ENCODE data around the gene CADM3. TPM values are rescaled to one million over a fixed set of nuclear protein-coding genes. Genes with fewer than 3 reads are reported as not detected.

CADM3 gene
- polyA plus RNA-seq, 1 experiment, result 0.01 TPM

DNA sequence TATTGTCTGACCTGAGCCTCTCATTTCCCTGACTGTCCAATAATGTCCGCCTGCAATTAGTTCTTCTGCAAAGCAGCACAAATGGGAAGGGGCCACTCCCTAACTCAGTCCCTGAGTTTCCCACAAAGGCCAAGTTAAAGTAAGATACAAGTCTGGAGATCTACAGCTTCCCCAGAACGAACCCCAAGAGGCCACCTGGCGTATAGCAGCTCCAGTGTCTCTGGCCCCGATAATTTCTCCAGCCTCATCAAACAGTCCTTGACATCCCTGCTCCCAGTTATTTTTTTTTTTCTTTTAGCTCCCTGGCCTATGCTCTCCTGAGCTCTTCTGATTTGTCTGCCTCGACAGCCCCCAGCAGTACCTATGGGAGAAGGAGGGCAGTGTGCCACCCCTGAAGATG is 25.1 kb downstream of the CADM3 start:
- ChIA-PET CTCF (interaction anchor here (1.1 to 4.8 kb wide), 5 partner anchors 15 to 75 kb away, joined by 3 to 55 read pairs (median 22); no protein-coding TSS in a partner anchor), POLR2A (no interaction called here)
- no peaks in the 10 kb centered on the region for H3K9me3 ChIP-seq (ENCODE audit: control insufficient read depth, insufficient read depth, low read length)
- no peak overlapping the region for H3K4me3 ChIP-seq (ENCODE audit: low read depth, low read length)
- no peak for DNase-seq (ENCODE audit: low read depth, low spot score)
- TF ChIP-seq, protein P1, sequence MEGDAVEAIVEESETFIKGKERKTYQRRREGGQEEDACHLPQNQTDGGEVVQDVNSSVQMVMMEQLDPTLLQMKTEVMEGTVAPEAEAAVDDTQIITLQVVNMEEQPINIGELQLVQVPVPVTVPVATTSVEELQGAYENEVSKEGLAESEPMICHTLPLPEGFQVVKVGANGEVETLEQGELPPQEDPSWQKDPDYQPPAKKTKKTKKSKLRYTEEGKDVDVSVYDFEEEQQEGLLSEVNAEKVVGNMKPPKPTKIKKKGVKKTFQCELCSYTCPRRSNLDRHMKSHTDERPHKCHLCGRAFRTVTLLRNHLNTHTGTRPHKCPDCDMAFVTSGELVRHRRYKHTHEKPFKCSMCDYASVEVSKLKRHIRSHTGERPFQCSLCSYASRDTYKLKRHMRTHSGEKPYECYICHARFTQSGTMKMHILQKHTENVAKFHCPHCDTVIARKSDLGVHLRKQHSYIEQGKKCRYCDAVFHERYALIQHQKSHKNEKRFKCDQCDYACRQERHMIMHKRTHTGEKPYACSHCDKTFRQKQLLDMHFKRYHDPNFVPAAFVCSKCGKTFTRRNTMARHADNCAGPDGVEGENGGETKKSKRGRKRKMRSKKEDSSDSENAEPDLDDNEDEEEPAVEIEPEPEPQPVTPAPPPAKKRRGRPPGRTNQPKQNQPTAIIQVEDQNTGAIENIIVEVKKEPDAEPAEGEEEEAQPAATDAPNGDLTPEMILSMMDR (IDR thresholded peaks at IDR 0.05; ENCODE audit: low read depth, low read length), result peak; percentile 18; the same call in 1 of the 2 replicates
- H3K27me3 ChIP-seq (ENCODE audit: control insufficient read depth, insufficient read depth, low read length), result no peaks in the 10 kb centered on the region
- H3K27ac ChIP-seq (ENCODE audit: low read depth, low read length), result no peak overlapping the region

DNA sequence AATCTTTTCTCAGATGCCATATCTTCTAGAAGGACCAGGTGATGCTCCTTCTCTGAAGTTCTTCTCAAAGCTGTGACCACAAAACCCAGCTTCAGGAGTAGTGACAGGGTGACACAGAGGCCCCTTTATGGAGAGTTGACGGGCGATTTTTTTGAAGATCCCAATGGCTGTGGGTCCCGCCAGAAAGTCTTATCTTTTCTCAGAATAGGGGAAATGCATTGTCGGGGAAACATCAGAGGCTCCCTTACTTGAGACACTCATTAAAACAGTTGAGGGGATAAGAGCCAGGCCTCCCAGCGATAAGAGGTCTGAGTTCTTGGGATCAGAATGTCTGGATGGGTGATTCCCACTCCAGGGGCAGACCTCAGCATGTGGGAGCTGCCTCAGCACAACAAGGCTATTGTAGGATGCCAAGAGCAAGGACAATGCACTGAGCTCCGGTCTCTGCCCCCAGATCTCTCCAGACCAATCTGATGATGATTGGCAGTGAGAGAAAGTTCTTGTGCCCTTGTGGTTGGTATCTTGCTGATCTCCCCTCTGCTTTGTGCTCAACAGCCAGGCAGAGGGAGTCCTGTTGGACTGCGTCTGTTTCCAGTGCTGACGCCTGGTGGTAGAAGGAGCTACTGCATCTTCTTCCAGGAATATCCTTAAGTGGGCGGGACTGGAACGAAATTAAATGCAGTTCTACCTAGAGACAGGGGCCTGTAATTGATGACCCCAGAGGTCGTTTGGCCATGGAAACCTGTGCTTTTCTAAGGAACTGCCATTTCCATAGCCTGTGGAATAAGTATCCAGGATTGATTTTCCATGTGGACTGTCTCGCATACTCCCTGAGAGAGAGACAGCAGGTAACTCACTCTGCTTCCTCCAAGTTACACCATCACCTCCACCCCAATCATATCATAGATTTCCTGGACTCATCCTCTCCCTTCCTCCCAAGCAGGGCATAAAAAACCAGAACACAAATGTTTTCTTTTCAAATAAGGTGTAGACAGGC is 26.4 kb downstream of the CADM3 start:
- ChIA-PET POLR2A (no interaction called here), CTCF (interaction anchor here (0.6 to 4.8 kb wide), 20 partner anchors 9 to 969 kb away, joined by 3 to 55 read pairs (median 4); no protein-coding TSS in a partner anchor)
- H3K27me3 ChIP-seq (ENCODE audit: control insufficient read depth, insufficient read depth, low read length), result no peaks in the 10 kb centered on the region
- TF ChIP-seq, protein P1 (IDR thresholded peaks at IDR 0.05; ENCODE audit: low read depth, low read length), result peak; percentile 98
- peak; percentile 26 for DNase-seq (ENCODE audit: low read depth, low spot score)
- no peak overlapping the region for H3K27ac ChIP-seq (ENCODE audit: low read depth, low read length)
- H3K4me3 ChIP-seq (ENCODE audit: low read depth, low read length), result no peak overlapping the region
- no peaks in the 10 kb centered on the region for H3K9me3 ChIP-seq (ENCODE audit: control insufficient read depth, insufficient read depth, low read length)

DNA sequence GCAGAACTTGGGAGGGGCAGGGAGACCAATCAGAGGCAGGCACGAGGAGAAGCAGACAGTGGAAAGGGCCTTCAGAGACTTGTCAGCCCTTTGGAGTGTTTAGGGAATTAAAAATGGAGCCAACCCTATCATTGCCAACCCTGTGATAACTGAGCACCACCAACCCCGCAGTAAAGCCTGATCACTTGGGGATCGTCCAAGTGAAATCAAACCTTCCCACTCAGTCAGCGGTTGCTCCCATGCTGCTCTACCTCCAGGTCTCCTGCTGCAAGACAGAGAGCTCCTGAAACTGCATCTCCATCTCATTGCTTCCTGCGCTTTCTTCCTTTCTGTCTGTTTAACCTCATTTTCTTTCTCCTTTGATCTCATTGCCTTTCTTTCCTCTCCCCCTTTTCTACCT is 28.5 kb downstream of the CADM3 start:
- H3K27me3 ChIP-seq (ENCODE audit: control insufficient read depth, insufficient read depth, low read length), result no peaks in the 10 kb centered on the region
- no peak overlapping the region for H3K4me3 ChIP-seq (ENCODE audit: low read depth, low read length)

DNA sequence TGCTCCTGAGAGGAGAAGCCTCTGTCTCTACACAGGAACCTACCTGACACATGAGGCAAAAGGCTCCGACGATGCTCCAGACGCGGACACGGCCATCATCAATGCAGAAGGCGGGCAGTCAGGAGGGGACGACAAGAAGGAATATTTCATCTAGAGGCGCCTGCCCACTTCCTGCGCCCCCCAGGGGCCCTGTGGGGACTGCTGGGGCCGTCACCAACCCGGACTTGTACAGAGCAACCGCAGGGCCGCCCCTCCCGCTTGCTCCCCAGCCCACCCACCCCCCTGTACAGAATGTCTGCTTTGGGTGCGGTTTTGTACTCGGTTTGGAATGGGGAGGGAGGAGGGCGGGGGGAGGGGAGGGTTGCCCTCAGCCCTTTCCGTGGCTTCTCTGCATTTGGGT is 29.4 kb downstream of the CADM3 start:
- Histone ChIP-seq H3K27me3 (ENCODE audit: control insufficient read depth, insufficient read depth, low read length) (no peaks in the 10 kb centered on the region), H3K9me3 (ENCODE audit: control insufficient read depth, insufficient read depth, low read length) (no peaks in the 10 kb centered on the region), H3K27ac (ENCODE audit: low read depth, low read length) (no peak overlapping the region), H3K4me3 (ENCODE audit: low read depth, low read length) (no peak overlapping the region)
- TF ChIP-seq, protein P1 (IDR thresholded peaks at IDR 0.05; ENCODE audit: low read depth, low read length), result no peak
- DNase-seq (ENCODE audit: low read depth, low spot score), result no peak
- ChIA-PET POLR2A (no interaction called here), CTCF (interaction anchor here (1.1 kb wide), 1 partner anchor 68 kb away, joined by 5 read pairs; no protein-coding TSS in a partner anchor)

More for the DNA sequence above, 28.5 kb downstream of the CADM3 start:
- no peak for DNase-seq (ENCODE audit: low read depth, low spot score)
- ChIA-PET POLR2A (no interaction called here), CTCF (interaction anchor here (1.0 to 1.1 kb wide), 2 partner anchors 15 to 67 kb away, joined by 4 to 5 read pairs; no protein-coding TSS in a partner anchor)
- H3K27ac ChIP-seq (ENCODE audit: low read depth, low read length), result no peak overlapping the region
- TF ChIP-seq, protein P1 (IDR thresholded peaks at IDR 0.05; ENCODE audit: low read depth, low read length), result no peak
- H3K9me3 ChIP-seq (ENCODE audit: control insufficient read depth, insufficient read depth, low read length), result no peaks in the 10 kb centered on the region

DNA sequence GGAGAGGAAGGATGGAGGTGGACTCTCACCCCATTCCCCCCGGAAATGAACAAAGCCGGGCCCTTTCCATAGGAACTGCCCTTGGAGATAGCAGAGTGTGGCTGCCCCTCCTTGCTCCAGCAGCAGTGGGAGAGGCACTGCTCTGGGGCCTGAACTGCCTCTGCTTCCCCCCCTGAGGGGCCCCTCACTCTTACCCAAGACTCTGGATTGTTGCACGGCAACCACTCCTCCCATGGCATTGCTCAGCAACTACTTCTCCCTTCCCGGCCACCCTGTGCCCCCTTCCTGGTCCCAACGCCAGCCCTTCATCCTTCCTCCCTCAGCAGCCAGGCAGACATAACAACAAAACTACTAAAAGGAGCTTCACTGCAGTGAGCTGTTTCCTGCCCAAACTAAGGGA is 30.2 kb downstream of the CADM3 start:
- no peaks in the 10 kb centered on the region for H3K9me3 ChIP-seq (ENCODE audit: control insufficient read depth, insufficient read depth, low read length)
- ChIA-PET CTCF (interaction anchor here (0.7 kb wide), 1 partner anchor 14 kb away, joined by 4 read pairs; no protein-coding TSS in a partner anchor), POLR2A (no interaction called here)
- H3K4me3 ChIP-seq (ENCODE audit: low read depth, low read length), result no peak overlapping the region
- DNase-seq (ENCODE audit: low read depth, low spot score), result no peak
- peaks cover 4% of the 10 kb centered on the region for H3K27me3 ChIP-seq (ENCODE audit: control insufficient read depth, insufficient read depth, low read length)
- no peak overlapping the region for H3K27ac ChIP-seq (ENCODE audit: low read depth, low read length)
- TF ChIP-seq, protein P1 (IDR thresholded peaks at IDR 0.05; ENCODE audit: low read depth, low read length), result no peak

Data from AG04450 (cell line).